Duodenal mucosa (tissue), 2 donors: Measurements from ENCODE around the gene BATF.

Experiments
- H3K27ac ChIP-seq: one replicate; pipeline ENCODE4 v1.7.0; 2013; ENCODE audit warnings: low read depth, low read length
- H3K27me3 ChIP-seq, 2 donors: one replicate each; pipeline ENCODE4 v1.7.0; 2013; ENCODE audit warnings: low read length in 2 of 2, control low read depth in 1 of 2; ENCODE audit not compliant: insufficient read depth in 2 of 2, control insufficient read depth in 1 of 2
- H3K36me3 ChIP-seq, 2 donors: one replicate each; pipeline ENCODE4 v1.7.0; 2013; ENCODE audit warnings: low read length in 2 of 2, control low read depth in 1 of 2; ENCODE audit not compliant: insufficient read depth in 2 of 2, control insufficient read depth in 1 of 2
- H3K4me1 ChIP-seq, 2 donors: one replicate each; pipeline ENCODE4 v1.7.0; 2013; ENCODE audit warnings: low read length in 2 of 2, control low read depth in 1 of 2; ENCODE audit not compliant: insufficient read depth in 2 of 2, control insufficient read depth in 1 of 2
- H3K4me3 ChIP-seq, 2 donors: one replicate each; pipeline ENCODE4 v1.7.0; 2013; ENCODE audit warnings: low read length in 2 of 2, low read depth in 1 of 2
- H3K9ac ChIP-seq, 2 donors: one replicate each; pipeline ENCODE4 v1.7.0; 2013; ENCODE audit warnings: low read length in 2 of 2, low read depth in 1 of 2
- H3K9me3 ChIP-seq, 2 donors: one replicate each; pipeline ENCODE4 v1.7.0; 2013; ENCODE audit warnings: low read length in 2 of 2, control low read depth in 1 of 2; ENCODE audit not compliant: control insufficient read depth in 1 of 2

Gene BATF

GRCh38 chr14:75518625-75519024 lies 3.6 kb upstream of the BATF start:
- Histone ChIP-seq H3K27me3 (no peaks in the 10 kb centered on the region), H3K36me3 (no peaks in the 10 kb centered on the region), H3K4me3 (no peak overlapping the region), H3K9me3 (no peaks in the 10 kb centered on the region), H3K9ac (no peak overlapping the region), H3K27ac (no peak overlapping the region), H3K4me1 (peaks cover 22 to 28% of the 10 kb centered on the region in 2 donors)

- no peaks in the 10 kb centered on the region for H3K36me3 ChIP-seq
- peaks cover 29 to 34% of the 10 kb centered on the region in 2 donors for H3K4me1 ChIP-seq
- H3K27me3 ChIP-seq, result no peaks in the 10 kb centered on the region
- no peak overlapping the region for H3K4me3 ChIP-seq
- H3K9me3 ChIP-seq, result no peaks in the 10 kb centered on the region
- no peak overlapping the region for H3K27ac ChIP-seq
- no peak overlapping the region for H3K9ac ChIP-seq
Observed at GRCh38 chr14:75519394-75519793, 2.9 kb upstream of the BATF start.

- Histone ChIP-seq H3K36me3 (no peaks in the 10 kb centered on the region), H3K27ac (no peak overlapping the region), H3K4me1 (peaks cover 29 to 34% of the 10 kb centered on the region in 2 donors), H3K9me3 (no peaks in the 10 kb centered on the region), H3K9ac (no peak overlapping the region), H3K4me3 (no peak overlapping the region), H3K27me3 (no peaks in the 10 kb centered on the region)
Observed at GRCh38 chr14:75519826-75520728, 2.2 kb upstream of the BATF start.

- Histone ChIP-seq H3K27me3 (no peaks in the 10 kb centered on the region), H3K9me3 (no peaks in the 10 kb centered on the region), H3K4me1 (peaks cover 22 to 33% of the 10 kb centered on the region in 2 donors), H3K9ac (no peak overlapping the region), H3K27ac (no peak overlapping the region), H3K4me3 (no peak overlapping the region), H3K36me3 (no peaks in the 10 kb centered on the region)
Observed at GRCh38 chr14:75520852-75521251, 1.4 kb upstream of the BATF start.

GRCh38 chr14:75521415-75522199 lies 662 bp upstream of the BATF start:
- Histone ChIP-seq H3K9me3 (no peaks in the 10 kb centered on the region), H3K4me1 (peaks cover 22 to 30% of the 10 kb centered on the region in 2 donors), H3K27me3 (no peaks in the 10 kb centered on the region), H3K9ac (peak overlapping the region in 1 of 2 donors; percentile 40), H3K36me3 (no peaks in the 10 kb centered on the region), H3K4me3 (peak overlapping the region; percentile 23 to 61), H3K27ac (no peak overlapping the region)

- Histone ChIP-seq H3K4me3 (peak overlapping the region; percentile 61 to 67), H3K27me3 (no peaks in the 10 kb centered on the region), H3K36me3 (no peaks in the 10 kb centered on the region), H3K9me3 (no peaks in the 10 kb centered on the region), H3K4me1 (peaks cover 22 to 30% of the 10 kb centered on the region in 2 donors), H3K9ac (peak overlapping the region in 1 of 2 donors; percentile 45), H3K27ac (no peak overlapping the region)
Observed at GRCh38 chr14:75522983-75523318, 682 bp downstream of the BATF start.

- Histone ChIP-seq H3K27ac (no peak overlapping the region), H3K9me3 (no peaks in the 10 kb centered on the region), H3K27me3 (no peaks in the 10 kb centered on the region), H3K4me3 (peak overlapping the region in 1 of 2 donors; percentile 28), H3K36me3 (no peaks in the 10 kb centered on the region), H3K4me1 (peaks cover 22 to 30% of the 10 kb centered on the region in 2 donors), H3K9ac (no peak overlapping the region)
Observed at GRCh38 chr14:75523771-75524171, 1.5 kb downstream of the BATF start.

GRCh38 chr14:75525969-75526368 lies 3.7 kb downstream of the BATF start:
- H3K9ac ChIP-seq, result no peak overlapping the region
- H3K4me1 ChIP-seq, result peaks cover 21 to 28% of the 10 kb centered on the region in 2 donors
- no peaks in the 10 kb centered on the region for H3K36me3 ChIP-seq
- no peaks in the 10 kb centered on the region for H3K9me3 ChIP-seq
- no peaks in the 10 kb centered on the region for H3K27me3 ChIP-seq
- H3K27ac ChIP-seq, result no peak overlapping the region
- no peak overlapping the region for H3K4me3 ChIP-seq

GRCh38 chr14:75527449-75528163 lies 5.3 kb downstream of the BATF start:
- no peaks in the 10 kb centered on the region for H3K36me3 ChIP-seq
- H3K9me3 ChIP-seq, result no peaks in the 10 kb centered on the region
- H3K9ac ChIP-seq, result no peak overlapping the region
- no peak overlapping the region for H3K27ac ChIP-seq
- H3K27me3 ChIP-seq, result no peaks in the 10 kb centered on the region
- peaks cover 11 to 16% of the 10 kb centered on the region in 2 donors for H3K4me1 ChIP-seq
- no peak overlapping the region for H3K4me3 ChIP-seq

GRCh38 chr14:75531256-75531655 lies 9.0 kb downstream of the BATF start:
- Histone ChIP-seq H3K9me3 (no peaks in the 10 kb centered on the region), H3K36me3 (no peaks in the 10 kb centered on the region), H3K4me1 (peaks cover 3% of the 10 kb centered on the region in 2 donors), H3K4me3 (no peak overlapping the region), H3K9ac (no peak overlapping the region), H3K27ac (no peak overlapping the region), H3K27me3 (no peaks in the 10 kb centered on the region)
